Heart right ventricle (tissue), 16 donors: ENCODE results near the gene DIS3L2. TPM values are rescaled to one million over a fixed set of nuclear protein-coding genes. Genes with fewer than 3 reads are reported as not detected.

Experiments
- ATAC-seq, 8 donors: fragments of 200-7000 bp; cut with Tn5 transposase; one replicate each; pipeline ENCODE4 v1.9.1; 2020; ENCODE audit warnings: mild to moderate bottlenecking in 8 of 8, moderate library complexity in 8 of 8, moderate number of reproducible peaks in 1 of 8
- DNase-seq, 2 donors: peaks; one replicate each; pipeline ENCODE4 v3.0.0-alpha.2; 2020
- H3K27ac ChIP-seq, 10 donors: fragments of 200-600 bp; sonication (generic) in 2 of 10; one replicate each; pipeline versions ENCODE4 v1.5.0 to v1.8.0; 2020 to 2022; ENCODE audit warnings: mild to moderate bottlenecking in 3 of 10
- H3K27me3 ChIP-seq, 7 donors: fragments of 200-600 bp; one replicate each; pipeline ENCODE4 v1.8.0; 2021 to 2022; ENCODE audit warnings: mild to moderate bottlenecking in 2 of 7
- H3K36me3 ChIP-seq, 9 donors: fragments of 200-600 bp; sonication (generic) in 1 of 9; one replicate each; pipeline versions ENCODE4 v1.5.0 to v1.8.0; 2020 to 2022; ENCODE audit warnings: mild to moderate bottlenecking in 2 of 9
- H3K4me1 ChIP-seq, 9 donors: fragments of 200-600 bp; sonication (generic) in 1 of 9; one replicate each; pipeline versions ENCODE4 v1.5.0 to v1.8.0; 2020 to 2022; ENCODE audit warnings: mild to moderate bottlenecking in 4 of 9
- H3K4me3 ChIP-seq, 10 donors: fragments of 200-600 bp; sonication (generic) in 2 of 10; one replicate each; pipeline versions ENCODE4 v1.5.0 to v1.8.0; 2020 to 2022; ENCODE audit warnings: mild to moderate bottlenecking in 7 of 10, moderate library complexity in 2 of 10
- H3K9me3 ChIP-seq, 11 donors: fragments of 200-600 bp in 10 of 11; sonication (generic) in 2 of 11; one replicate each; pipeline versions ENCODE4 v1.5.0 to v1.8.0; 2013 to 2022; ENCODE audit warnings: mild to moderate bottlenecking in 2 of 11, control low read depth in 1 of 11, moderate library complexity in 1 of 11
- CTCF ChIP-seq, 9 donors: fragments of 200-600 bp; sonication (generic) in 2 of 9; IDR thresholded peaks; one replicate each; pipeline versions ENCODE4 v1.5.0 to v1.8.0; 2021 to 2022; ENCODE audit warnings: antibody characterized with exemption in 9 of 9, mild to moderate bottlenecking in 5 of 9, moderate library complexity in 1 of 9
- WGBS, 2 donors: extraction: QIAGEN DNeasy Blood & Tissue Kit; methylation state at CpG; one replicate each; pipeline ENCODE4 v1.1.7; 2013; ENCODE audit warnings: inconsistent platforms in 1 of 2; 5-methylcytosine and 5-hydroxymethylcytosine counted together
- intact Hi-C, 10 donors: fragments of 100-400 bp; cut with DNase I; formaldehyde crosslinking; loops; one replicate each; pipeline versions ENCODE4 v1.11.1 to v1.14.2; 2022
- polyA plus RNA-seq, 2 donors: library from polyadenylated mRNA; stranded (reverse); fragments of 200-250 nt; gene quantifications; one replicate each; pipeline ENCODE4 v1.2.3, GENCODE V29; 2013
- total RNA-seq, 10 donors: library from RNA; stranded (reverse); fragmentation: NEBNext Ultra II Directional in 3 of 10; extraction: Animal tissue kit (Norgen Biotek cat#: 25700) in 3 of 10; gene quantifications; one replicate each; pipeline versions ENCODE4 v1.2.1 to v1.2.4, GENCODE V29; 2021 to 2023
- donor health status: Arrhythmogenic right ventricular cardiomyopathy.
- donor health status: ischemic (EF 13 %, LVEDD 7.1; RV severe dilation, severe dysfunction).
- donor health status: healthy with polysubstance abuse.
- donor health status: DM: no; HTN: yes; CAD: no.
- donor health status: DM: no; HTN: no; CAD: no.
- donor health status: ischemic (EF 25% LVEDD 6.9; RV normal size, moderate dysfunction).
- donor health status: ischemic (EF 25% LVEDD 5.7; RV mildly dilated, moderate dysfunction).
- donor health status: healthy.
- donor health status: DM: yes; HTN: yes; CAD: no.
- donor health status: Ischemic cardiomyopathy.
- donor health status: ischemic (EF 35%, LVEDD 5.7; RV mildly dilated, moderate dysfunction).
- donor health status: nonischemic (EF 11% LVEDD 7.7; RV severe dilation, severe dysfunction).
- donor health status: DM: yes; HTN: yes; CAD: no.
- donor health status: PGD.
- donor health status: ischemic (EF 29% LVEDD 5.4; RV normal size, mild dysfunction).
- donor health status: nonischemic (EF 23%, LVEDD 6.1; RV moderate dilation, normal function).

The DIS3L2 gene
- total and polyA plus RNA-seq, 12 donors = 9.5 to 24.5 (median 18.5) TPM

- H3K27ac ChIP-seq = no peak overlapping the region
- H3K4me3 ChIP-seq = no peak overlapping the region
- WGBS, 2 donors = 90 to 94% methylated on average over 2 of the region's 2 CpGs
- H3K36me3 ChIP-seq = peaks cover 0 to 29% (median 0%) of the 10 kb centered on the region in 9 donors
- H3K27me3 ChIP-seq = no peaks in the 10 kb centered on the region
- ATAC-seq (no peak), DNase-seq (no peak)
- intact Hi-C loops = no loop called here
- no peak for TF ChIP-seq CTCF (IDR thresholded peaks at IDR 0.05)
- H3K4me1 ChIP-seq = no peaks in the 10 kb centered on the region
- H3K9me3 ChIP-seq = no peaks in the 10 kb centered on the region
These were observed 276.6 kb downstream of the DIS3L2 start for GRCh38 chr2:232238108-232238507.

- no peak overlapping the region for H3K27ac ChIP-seq
- no peaks in the 10 kb centered on the region for H3K27me3 ChIP-seq
- 94 to 95% methylated on average over 6 of the region's 6 CpGs for WGBS, 2 donors
- ATAC-seq (no peak), DNase-seq (no peak)
- H3K9me3 ChIP-seq = no peaks in the 10 kb centered on the region
- intact Hi-C loops = no loop called here
- no peak for TF ChIP-seq CTCF (IDR thresholded peaks at IDR 0.05)
- no peak overlapping the region for H3K4me3 ChIP-seq
- H3K4me1 ChIP-seq = no peaks in the 10 kb centered on the region
- peaks cover 0 to 29% (median 0%) of the 10 kb centered on the region in 9 donors for H3K36me3 ChIP-seq
These were observed 277.1 kb downstream of the DIS3L2 start for GRCh38 chr2:232238596-232238995.

GRCh38 chr2:232239951-232240681 is 278.6 kb downstream of the DIS3L2 start:
- H3K4me1 ChIP-seq = no peaks in the 10 kb centered on the region
- H3K9me3 ChIP-seq = no peaks in the 10 kb centered on the region
- H3K4me3 ChIP-seq = no peak overlapping the region
- ATAC-seq (no peak), DNase-seq (no peak)
- H3K36me3 ChIP-seq = peaks cover 0 to 31% (median 0%) of the 10 kb centered on the region in 9 donors
- no peaks in the 10 kb centered on the region for H3K27me3 ChIP-seq
- WGBS, 2 donors = 93 to 96% methylated on average over 6 of the region's 6 CpGs
- TF ChIP-seq CTCF (IDR thresholded peaks at IDR 0.05) = no peak
- no peak overlapping the region for H3K27ac ChIP-seq
- intact Hi-C loops = no loop called here

- no peak for DNase-seq
- Histone ChIP-seq H3K9me3 (no peaks in the 10 kb centered on the region), H3K27ac (no peak overlapping the region), H3K36me3 (peaks cover 0 to 31% (median 0%) of the 10 kb centered on the region in 9 donors), H3K27me3 (no peaks in the 10 kb centered on the region), H3K4me1 (no peaks in the 10 kb centered on the region), H3K4me3 (no peak overlapping the region)
- 91 to 94% methylated on average over 10 of the region's 10 CpGs for WGBS, 2 donors
- intact Hi-C loops = no loop called here
- no peak for TF ChIP-seq CTCF (IDR thresholded peaks at IDR 0.05)
- ATAC-seq = no peak
These were observed 279.4 kb downstream of the DIS3L2 start for GRCh38 chr2:232240906-232241305.
